Liver (tissue), 9 donors: Measurements from ENCODE around the gene CSRP1. TPM values are rescaled to one million over a fixed set of nuclear protein-coding genes. Genes with fewer than 3 reads are reported as not detected.
"Not testable (repeated sequence)": the region's sequence is repeated elsewhere in the genome, so short reads cannot be mapped to it uniquely, and the experiment has no call there.

ENCODE experiments used
- DNase-seq: peaks from one replicate; pipeline ENCODE4 v3.0.0-alpha.2; 2017; ENCODE audit warnings: low spot score
- H3K27ac ChIP-seq, 2 donors: one replicate each; pipeline ENCODE4 v1.7.0; 2013; ENCODE audit warnings: inconsistent platforms in 2 of 2, low read length in 2 of 2, control low read depth in 1 of 2, low read depth in 1 of 2, mild to moderate bottlenecking in 1 of 2
- H3K27me3 ChIP-seq, 4 donors: one replicate each; pipeline versions ENCODE4 v1.6.1 to v1.7.0; 2013; ENCODE audit warnings: low read length in 3 of 4, inconsistent platforms in 1 of 4, mild to moderate bottlenecking in 1 of 4, moderate library complexity in 1 of 4; ENCODE audit not compliant: control insufficient read depth in 4 of 4, insufficient read depth in 4 of 4
- H3K36me3 ChIP-seq, 4 donors: one replicate each; pipeline versions ENCODE4 v1.6.1 to v1.7.0; 2013; ENCODE audit warnings: low read length in 3 of 4, mild to moderate bottlenecking in 3 of 4, low read depth in 1 of 4, moderate library complexity in 1 of 4; ENCODE audit not compliant: control insufficient read depth in 4 of 4, insufficient read depth in 3 of 4
- H3K4me1 ChIP-seq, 4 donors: one replicate each; pipeline versions ENCODE4 v1.6.1 to v1.7.0; 2013; ENCODE audit warnings: low read length in 3 of 4, mild to moderate bottlenecking in 3 of 4, moderate library complexity in 1 of 4; ENCODE audit not compliant: control insufficient read depth in 4 of 4, insufficient read depth in 4 of 4
- H3K4me3 ChIP-seq, 3 donors: one replicate each; pipeline versions ENCODE4 v1.6.1 to v1.7.0; 2013; ENCODE audit warnings: low read length in 3 of 3, control low read depth in 1 of 3, low read depth in 1 of 3, mild to moderate bottlenecking in 1 of 3
- H3K9ac ChIP-seq, 2 donors: one replicate each; pipeline ENCODE4 v1.7.0; 2013; ENCODE audit warnings: low read length in 2 of 2, mild to moderate bottlenecking in 2 of 2, moderate library complexity in 2 of 2, control low read depth in 1 of 2, low read depth in 1 of 2
- H3K9me3 ChIP-seq, 4 donors: one replicate each; pipeline versions ENCODE4 v1.6.1 to v1.7.0; 2013; ENCODE audit warnings: low read length in 3 of 4; ENCODE audit not compliant: control insufficient read depth in 4 of 4
- EGR1 ChIP-seq, 2 donors: IDR thresholded peaks; 2 replicates each; pipeline ENCODE4 v1.6.1; 2016 to 2018; ENCODE audit warnings: antibody characterized with exemption in 2 of 2, low read depth in 2 of 2
- FOXA1 ChIP-seq: IDR thresholded peaks from 2 replicates; pipeline ENCODE4 v1.6.1; 2016; ENCODE audit warnings: antibody characterized with exemption
- FOXA2 ChIP-seq: IDR thresholded peaks from 2 replicates; pipeline ENCODE4 v1.6.1; 2016; ENCODE audit warnings: antibody characterized with exemption
- GABPA ChIP-seq, 2 donors: IDR thresholded peaks in 1 of 2; conservative IDR thresholded peaks in 1 of 2; 2 replicates each; pipeline ENCODE4 v1.6.1; 2016; ENCODE audit warnings: antibody characterized with exemption in 2 of 2, mild to moderate bottlenecking in 1 of 2, moderate library complexity in 1 of 2
- HNF4G ChIP-seq: IDR thresholded peaks from 2 replicates; pipeline ENCODE4 v1.6.1; 2016; ENCODE audit warnings: antibody characterized with exemption
- JUND ChIP-seq, 2 donors: IDR thresholded peaks; 2 replicates each; pipeline ENCODE4 v1.6.1; 2016; ENCODE audit warnings: antibody characterized with exemption in 2 of 2
- NR2F2 ChIP-seq: IDR thresholded peaks from 2 replicates; pipeline ENCODE4 v1.6.1; 2016; ENCODE audit warnings: antibody characterized with exemption
- RAD21 ChIP-seq, 2 donors: IDR thresholded peaks; 2 replicates each; pipeline ENCODE4 v1.6.1; 2016; ENCODE audit warnings: antibody characterized with exemption in 2 of 2, mild to moderate bottlenecking in 2 of 2
- REST ChIP-seq: IDR thresholded peaks from 2 replicates; pipeline ENCODE4 v1.6.1; 2016; ENCODE audit warnings: antibody characterized with exemption, mild to moderate bottlenecking
- RXRA ChIP-seq, 2 donors: IDR thresholded peaks; 2 replicates each; pipeline ENCODE4 v1.6.1; 2017 to 2018; ENCODE audit warnings: antibody characterized with exemption in 2 of 2, mild to moderate bottlenecking in 1 of 2
- YY1 ChIP-seq: IDR thresholded peaks from 2 replicates; pipeline ENCODE4 v1.6.1; 2016; ENCODE audit warnings: antibody characterized with exemption, mild to moderate bottlenecking
- ZBTB33 ChIP-seq: IDR thresholded peaks from 2 replicates; pipeline ENCODE4 v1.6.1; 2016; ENCODE audit warnings: antibody characterized with exemption
- WGBS: extraction: QIAGEN DNeasy Blood & Tissue Kit; methylation state at CpG from one replicate; pipeline ENCODE4 v1.1.7; 2013; 5-methylcytosine and 5-hydroxymethylcytosine counted together
- polyA plus RNA-seq, 2 donors: library from polyadenylated mRNA; stranded (reverse) in 1 of 2; unstranded in 1 of 2; fragments of 200-250 nt in 1 of 2; fragments of >200 nt in 1 of 2; fragmentation: Nextera tagmentation in 1 of 2; extraction: Ambion mirVana in 1 of 2; gene quantifications; one replicate each; pipeline versions ENCODE4 v1.2.1 to v1.2.3, GENCODE V29; 2013 to 2015
- total RNA-seq, 2 donors: library from RNA; depleted of rRNA; stranded (reverse); fragments of >200 nt; gene quantifications; one replicate each; pipeline ENCODE4 v1.2.3, GENCODE V29; 2014
- donor health status: healthy.
- donor health status: healthy.
- donor health status: healthy.
- donor health status: healthy.
- donor health status: healthy.

Gene CSRP1
- total and polyA plus RNA-seq, 4 donors = 42.7 to 96.9 (median 68.3) TPM

- no peak overlapping the region for H3K27ac ChIP-seq
- H3K27me3 ChIP-seq = no peaks in the 10 kb centered on the region
- no peaks in the 10 kb centered on the region for H3K9me3 ChIP-seq
- TF ChIP-seq JUND (IDR thresholded peaks at IDR 0.05) (no peak), FOXA1 (no peak), RAD21 (IDR thresholded peaks at IDR 0.05) (no peak), NR2F2 (no peak), RXRA (IDR thresholded peaks at IDR 0.05) (no peak), REST (no peak), GABPA (IDR thresholded peaks at IDR 0.05 in 1 of 2, conservative IDR thresholded peaks at IDR 0.05 in 1 of 2) (no peak), HNF4G (no peak), EGR1 (IDR thresholded peaks at IDR 0.05; ENCODE audit: low read depth in 2 of 2) (no peak), ZBTB33 (no peak), YY1 (no peak)
- no peak overlapping the region for H3K4me3 ChIP-seq
- WGBS = 97% methylated on average over 1 of the region's 1 CpG
- H3K9ac ChIP-seq = no peak overlapping the region
- DNase-seq = no peak
- H3K36me3 ChIP-seq = peaks cover 0 to 1% (median 0%) of the 10 kb centered on the region in 4 donors
- H3K4me1 ChIP-seq = no peaks in the 10 kb centered on the region
These were observed 18.4 kb upstream of the CSRP1 start for GRCh38 chr1:201525193-201525778.

GRCh38 chr1:201520046-201520575 is 13.2 kb upstream of the CSRP1 start:
- H3K36me3 ChIP-seq, DNase-seq, H3K27ac ChIP-seq, H3K9me3 ChIP-seq, H3K4me1 ChIP-seq, H3K27me3 ChIP-seq, H3K4me3 ChIP-seq, H3K9ac ChIP-seq: not testable (repeated sequence)
- WGBS = 90% methylated on average over 14 of the region's 14 CpGs

GRCh38 chr1:201518071-201518470 is 11.1 kb upstream of the CSRP1 start:
- WGBS = 94% methylated on average over 5 of the region's 5 CpGs
- Histone ChIP-seq H3K27ac (no peak overlapping the region), H3K9me3 (no peaks in the 10 kb centered on the region), H3K27me3 (no peaks in the 10 kb centered on the region), H3K4me1 (no peaks in the 10 kb centered on the region), H3K4me3 (no peak overlapping the region), H3K9ac (no peak overlapping the region), H3K36me3 (no peaks in the 10 kb centered on the region)
- TF ChIP-seq FOXA2 = no peak
- DNase-seq = no peak
